Fibroblast of skin of left quadriceps (primary cell): ENCODE data around the gene KEAP1.

ENCODE experiments used
- DNase-seq, 2 experiments: peaks; one replicate each; pipeline ENCODE4 v3.0.0-alpha.2; 2013; ENCODE audit warnings: low read depth in 2 of 2

Gene KEAP1

GRCh38 chr19:10449037-10449436, 54.1 kb downstream of the KEAP1 start:
- DNase-seq: no peak

GRCh38 chr19:10442698-10443097, 60.5 kb downstream of the KEAP1 start:
- no peak for DNase-seq

DNA sequence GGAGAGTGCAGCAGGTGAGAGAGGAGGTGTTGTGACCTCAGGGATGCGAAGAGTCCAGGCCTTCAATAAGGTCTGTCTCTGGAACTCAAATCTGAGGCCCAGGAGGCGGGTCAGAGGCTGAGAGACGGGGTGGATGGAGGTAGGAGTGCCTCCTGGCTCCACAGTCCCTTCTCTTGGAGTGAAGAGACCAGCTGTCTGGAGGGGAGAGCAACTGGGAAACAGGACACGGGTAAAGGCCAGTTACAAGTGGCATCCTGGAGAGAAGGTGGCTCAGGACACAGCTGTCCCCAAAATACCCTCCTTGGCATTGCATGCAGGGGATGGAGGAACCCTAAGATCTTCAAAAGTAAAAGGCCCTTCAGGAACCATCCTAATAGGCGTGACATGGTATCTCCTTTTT, 63.6 kb downstream of the KEAP1 start:
- DNase-seq: no peak
